ENCODE data around the gene ARHGAP5.

Gene ARHGAP5

DNA sequence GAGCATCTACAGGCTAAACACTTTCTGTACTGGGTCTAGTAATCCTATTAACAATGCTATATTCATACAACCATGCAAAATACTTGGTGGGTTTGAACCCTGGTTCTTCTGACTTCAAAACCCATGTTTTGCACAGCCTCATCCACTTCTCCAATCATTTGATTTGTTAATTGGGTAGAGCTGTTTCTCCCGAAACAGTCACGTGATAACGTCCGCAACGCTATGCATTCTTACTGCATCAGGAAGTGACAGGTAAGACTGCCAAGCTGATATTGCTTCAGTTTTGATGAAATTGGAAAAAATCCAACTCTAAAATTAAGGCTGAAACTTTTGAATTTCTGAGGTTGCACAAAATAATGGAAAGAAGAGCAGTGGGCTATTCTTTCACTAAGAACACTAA lies 94.4 kb downstream of the ARHGAP5 start:
- DNase-seq (ENCODE audit: low spot score): no peak

- no peak for DNase-seq (ENCODE audit: low spot score)
Measured at GRCh38 chr14:32183151-32184058, 106.3 kb downstream of the ARHGAP5 start.

DNA sequence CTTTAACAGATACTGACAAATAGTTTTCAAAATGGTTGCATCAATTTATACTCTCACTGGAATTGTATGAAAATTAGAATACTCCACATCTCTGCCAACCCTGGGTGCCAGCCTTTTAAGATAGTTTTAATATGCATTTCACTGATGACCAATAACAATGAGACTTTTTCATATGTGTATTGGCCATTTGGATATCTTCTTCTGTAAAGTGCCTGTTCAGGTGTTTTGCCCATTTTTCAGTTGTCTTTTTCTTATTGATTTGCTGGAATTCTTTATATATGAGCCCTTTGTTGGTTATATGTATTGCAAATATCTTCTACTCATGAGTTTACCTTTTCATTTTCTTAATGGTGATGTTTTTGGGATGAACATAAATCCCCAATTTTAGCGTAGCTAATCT lies 108.0 kb downstream of the ARHGAP5 start:
- no peak for DNase-seq (ENCODE audit: low spot score)

GRCh38 chr14:32186248-32186647 lies 109.1 kb downstream of the ARHGAP5 start:
- DNase-seq (ENCODE audit: low spot score): no peak

DNA sequence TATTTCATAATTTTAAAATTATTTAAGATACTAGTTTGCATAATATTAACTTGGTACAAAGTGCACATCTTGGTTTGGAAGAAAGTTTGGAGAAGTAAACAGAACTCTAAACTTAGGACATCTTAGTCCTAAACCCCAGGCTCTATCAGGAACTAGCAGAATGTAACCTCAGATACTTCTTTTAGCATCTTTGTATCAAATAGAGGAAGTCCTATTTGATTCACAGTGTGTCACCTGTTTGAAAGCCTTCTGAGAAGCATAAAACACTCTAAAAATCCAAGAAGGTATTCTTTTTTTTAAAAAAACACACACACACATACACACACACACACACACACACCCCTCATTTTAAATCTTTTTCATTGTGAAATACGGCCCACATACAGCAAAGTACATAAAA lies 112.7 kb downstream of the ARHGAP5 start:
- no peak for DNase-seq (ENCODE audit: low spot score)

GRCh38 chr14:32190673-32191072 lies 113.6 kb downstream of the ARHGAP5 start:
- DNase-seq (ENCODE audit: low spot score): peak; percentile 10

GRCh38 chr14:32192712-32193373 lies 115.7 kb downstream of the ARHGAP5 start:
- DNase-seq (ENCODE audit: low spot score): no peak

DNA sequence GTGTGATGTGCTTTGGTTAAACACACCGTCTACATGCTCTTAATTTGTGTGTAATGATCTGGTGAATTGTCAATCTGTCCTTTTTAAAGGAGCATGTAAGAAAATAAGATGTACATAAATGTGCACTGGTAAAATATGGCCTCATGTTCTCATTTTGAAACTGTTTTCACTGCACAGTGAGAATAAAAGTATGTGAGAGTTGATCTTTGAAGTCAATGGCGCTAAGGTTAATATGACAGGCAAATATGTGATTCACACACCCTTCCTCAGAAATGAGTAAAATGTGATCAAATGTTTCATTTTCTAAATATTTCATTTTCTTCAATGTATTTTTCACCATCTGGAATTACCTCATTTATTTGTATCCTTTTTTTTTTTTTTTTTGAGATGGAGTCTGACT lies 116.4 kb downstream of the ARHGAP5 start:
- DNase-seq (ENCODE audit: low spot score): no peak

DNA sequence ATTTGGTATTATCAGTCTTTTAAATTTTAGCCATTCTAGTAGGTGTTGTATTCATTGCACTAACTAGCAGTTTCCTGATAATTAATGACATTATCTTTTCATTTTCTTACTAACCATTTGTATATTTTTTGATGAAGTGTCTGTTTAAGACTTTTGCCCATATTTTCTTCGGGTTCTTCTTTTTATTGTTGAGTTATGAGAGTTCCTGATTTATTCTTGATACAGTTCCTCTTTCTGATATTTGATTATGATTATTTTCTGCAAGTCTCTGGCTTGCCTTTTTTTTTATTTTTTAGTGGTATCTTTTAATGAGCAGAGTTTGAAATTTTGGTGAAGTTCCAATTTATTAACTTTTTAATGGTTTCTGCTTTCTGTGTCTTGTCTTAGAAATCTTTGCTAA lies 118.5 kb downstream of the ARHGAP5 start:
- DNase-seq (ENCODE audit: low spot score): no peak

- DNase-seq (ENCODE audit: low spot score): no peak
Measured at GRCh38 chr14:32197919-32198318, 120.8 kb downstream of the ARHGAP5 start.

DNA sequence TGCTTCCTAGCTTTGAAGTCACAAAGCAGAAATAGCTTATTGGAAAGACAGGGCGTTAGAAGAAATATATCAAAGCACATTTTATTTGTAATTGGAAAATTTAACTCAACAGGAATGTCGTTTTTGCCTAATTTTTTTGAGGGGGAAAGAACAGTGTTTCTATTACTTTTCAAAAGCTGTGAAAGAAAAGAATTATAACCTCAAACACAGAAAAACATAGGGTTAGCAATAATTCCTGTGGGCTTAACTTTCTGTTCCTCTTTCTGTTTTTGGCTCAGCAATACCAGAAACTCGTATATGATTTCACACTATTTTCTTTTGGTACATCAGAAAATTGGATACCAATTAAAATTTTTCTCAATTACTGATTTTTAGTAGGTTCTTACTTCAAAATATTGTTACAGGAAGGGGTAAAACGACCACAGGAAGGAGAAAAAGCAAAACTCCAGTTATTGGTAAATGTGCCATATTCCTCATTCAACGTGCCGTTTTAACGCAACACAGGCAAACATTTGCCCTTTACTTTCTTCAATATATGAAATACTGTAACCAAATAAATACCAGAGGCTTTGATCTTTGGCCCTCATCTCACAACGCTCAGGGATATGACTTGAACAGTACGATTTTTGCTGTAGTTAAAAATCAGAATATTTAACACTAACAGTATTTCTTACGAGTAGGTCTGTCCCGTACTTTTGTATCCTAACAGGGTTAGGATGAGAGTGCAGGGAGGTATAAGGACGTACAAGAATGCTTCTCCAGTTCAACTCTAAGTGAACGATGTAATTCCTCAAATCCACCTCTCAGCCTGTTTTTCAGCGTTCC lies 123.5 kb downstream of the ARHGAP5 start:
- DNase-seq (ENCODE audit: low spot score): peak; percentile 17

DNA sequence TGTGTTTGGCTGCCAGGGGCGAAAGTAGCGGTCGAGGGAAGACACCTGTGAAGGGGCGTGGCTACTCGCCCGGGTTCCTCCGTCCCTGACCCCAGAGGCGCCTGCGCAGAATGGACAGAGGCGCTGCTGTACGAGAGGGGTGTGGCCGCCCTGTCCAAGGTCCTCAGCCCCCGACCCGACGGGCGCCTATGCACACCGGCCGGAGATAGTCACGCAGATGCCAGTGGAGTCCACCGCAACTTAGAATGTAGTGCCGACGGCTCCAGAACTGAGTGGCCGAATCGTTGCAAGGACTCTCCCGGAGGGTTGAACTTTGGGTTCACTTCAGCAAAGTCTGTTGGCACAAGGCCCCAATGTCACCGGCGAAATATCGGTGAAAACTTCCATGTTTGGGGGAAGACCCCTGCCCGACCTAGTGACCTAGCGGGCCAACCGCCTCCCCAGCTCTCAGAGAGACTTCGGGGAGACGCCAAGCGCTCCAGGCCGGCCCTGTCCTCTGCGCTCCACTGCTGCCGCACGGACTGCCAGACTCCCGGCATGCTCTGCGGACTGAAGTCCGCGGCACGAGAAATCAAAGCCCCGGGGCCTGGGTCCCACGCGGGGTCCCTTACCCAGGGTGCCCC lies 124.2 kb downstream of the ARHGAP5 start:
- DNase-seq (ENCODE audit: low spot score): peak; percentile 74

DNA sequence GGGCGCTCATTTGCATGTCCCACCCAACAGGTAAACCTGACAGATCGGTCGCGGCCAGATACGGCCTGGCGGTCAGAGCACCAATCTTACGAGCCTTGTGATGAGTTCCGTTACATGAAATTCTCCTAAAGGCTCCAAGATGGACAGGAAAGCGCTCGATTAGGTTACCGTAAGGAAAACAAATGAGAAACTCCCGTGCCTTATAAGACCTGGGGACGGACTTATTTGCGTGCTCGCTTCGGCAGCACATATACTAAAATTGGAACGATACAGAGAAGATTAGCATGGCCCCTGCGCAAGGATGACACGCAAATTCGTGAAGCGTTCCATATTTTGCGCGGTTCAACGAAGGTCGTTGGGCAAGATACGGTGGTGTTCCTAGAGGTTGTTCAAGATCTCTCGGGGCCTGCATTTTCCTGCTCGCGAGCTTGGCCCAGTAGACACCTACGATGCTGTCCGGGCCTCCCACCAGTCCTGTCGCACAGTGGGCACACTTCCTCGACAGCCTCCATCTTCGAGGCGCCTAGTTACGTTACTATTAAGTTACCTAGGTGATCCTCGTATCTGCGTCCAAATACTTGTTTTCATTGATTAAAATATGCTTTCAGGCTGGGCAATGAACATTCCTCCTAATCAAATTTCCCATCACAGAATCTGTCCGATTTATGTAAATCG lies 124.8 kb downstream of the ARHGAP5 start, which contains the start of gene RNU6-7:
TSS of gene RNU6-7 (plus strand) at position 230 of the 675 bp plus-strand sequence.
- peak; percentile 68 for DNase-seq (ENCODE audit: low spot score)

- no peak for DNase-seq (ENCODE audit: low spot score)
Measured at GRCh38 chr14:32202491-32202997, 125.4 kb downstream of the ARHGAP5 start.

- peak; percentile 79 for DNase-seq (ENCODE audit: low spot score)
Measured at GRCh38 chr14:32202998-32203882, 126.1 kb downstream of the ARHGAP5 start, which contains the start of gene RNU6-8. RNU6-8 (minus strand) TSS chr14:32203269.

DNA sequence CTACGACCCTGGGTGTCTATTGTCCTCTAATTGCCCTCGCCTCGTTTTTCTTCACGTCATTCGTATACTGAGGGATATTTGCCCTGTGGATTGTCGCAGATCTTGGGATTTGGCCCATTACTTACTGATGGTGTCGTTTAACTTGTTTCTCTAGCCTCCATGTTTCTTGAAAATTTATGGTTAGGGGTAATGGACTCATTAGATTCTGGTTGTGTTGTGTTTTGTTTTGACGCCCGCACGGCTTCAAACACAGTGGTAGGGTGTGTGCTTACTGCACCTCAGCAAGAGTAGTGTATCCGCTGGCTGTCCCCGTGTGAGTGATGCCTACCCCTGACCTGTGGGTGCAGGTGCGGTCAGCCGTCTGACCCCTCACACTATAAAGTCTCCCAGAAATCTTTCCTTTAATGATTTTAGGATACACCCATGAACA lies 126.8 kb downstream of the ARHGAP5 start:
- DNase-seq (ENCODE audit: low spot score): peak; percentile 30

GRCh38 chr14:32205554-32205953 lies 128.4 kb downstream of the ARHGAP5 start:
- no peak for DNase-seq (ENCODE audit: low spot score)

DNA sequence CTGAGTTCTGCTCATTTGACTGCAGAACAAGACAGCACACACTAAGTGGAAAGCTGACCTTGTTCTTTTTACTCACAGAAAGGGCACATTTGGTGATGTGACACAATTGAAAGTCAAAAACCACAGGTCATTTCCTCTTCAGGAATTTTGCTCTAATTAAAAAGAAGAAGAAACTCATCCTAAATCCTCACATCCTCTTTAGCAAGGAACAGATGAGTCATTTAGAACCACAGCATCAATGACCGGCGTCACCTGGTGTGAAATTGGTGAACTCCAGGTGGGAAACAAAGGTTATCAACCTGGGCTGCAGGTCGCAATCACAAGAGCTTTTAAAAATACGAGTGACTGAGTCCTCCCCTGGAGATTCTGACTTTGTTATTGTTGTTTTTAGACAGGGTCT lies 128.9 kb downstream of the ARHGAP5 start:
- no peak for DNase-seq (ENCODE audit: low spot score)

DNA sequence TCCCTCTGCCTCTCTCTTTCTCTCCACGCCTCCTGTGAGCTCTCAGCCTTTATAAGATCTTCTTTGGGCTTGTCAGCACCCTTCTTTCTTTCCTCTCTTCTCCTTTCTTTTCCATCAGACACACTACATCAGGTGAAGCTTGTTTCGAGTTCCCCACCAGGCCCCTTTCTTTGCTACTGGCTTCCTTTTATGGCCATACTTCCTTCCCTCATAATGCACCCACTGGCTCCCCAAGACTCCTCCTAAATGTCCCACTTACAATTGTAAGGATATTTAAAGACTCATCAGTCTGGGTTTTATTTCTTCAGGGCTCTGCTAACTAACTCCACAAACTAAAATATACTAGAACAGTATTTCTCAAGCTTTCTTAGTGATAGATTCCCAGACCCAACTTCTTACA lies 129.4 kb downstream of the ARHGAP5 start:
- no peak for DNase-seq (ENCODE audit: low spot score)

- no peak for DNase-seq (ENCODE audit: low spot score)
Measured at GRCh38 chr14:32208490-32208889, 131.4 kb downstream of the ARHGAP5 start.
